HG02678 (cell line): Measurements from ENCODE around the gene ANO1.
"Not testable (repeated sequence)": the region's sequence is repeated elsewhere in the genome, so short reads cannot be mapped to it uniquely, and the experiment has no call there.

Experiments used
- ATAC-seq: cut with Tn5 transposase; IDR thresholded peaks from one replicate; pipeline ENCODE4 v1.9.1; 2021; ENCODE audit warnings: mild to moderate bottlenecking, moderate library complexity; ENCODE audit not compliant: unreplicated experiment

The ANO1 gene

GRCh38 chr11:70183483-70184176, 105.5 kb downstream of the ANO1 start:
- no peak for ATAC-seq

DNA sequence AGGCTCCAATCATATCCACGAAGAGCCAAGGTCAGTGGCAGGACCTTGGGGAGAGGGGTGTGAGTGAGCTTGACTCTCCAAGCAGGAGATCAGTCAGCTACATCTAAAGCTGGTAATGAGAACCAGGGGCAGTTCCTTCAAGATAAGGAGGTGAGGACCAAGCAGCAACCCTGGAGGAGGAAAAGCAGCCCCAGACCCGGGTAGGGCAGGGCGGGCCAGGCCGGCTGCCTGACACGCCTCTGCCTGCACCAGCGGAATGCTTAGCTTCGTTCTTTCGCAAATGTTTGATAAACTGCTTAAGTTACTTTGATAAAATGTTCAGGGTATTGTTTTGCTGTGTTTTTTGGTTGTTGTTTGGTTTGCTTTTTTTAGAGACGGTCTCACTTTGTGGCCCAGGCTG, 106.3 kb downstream of the ANO1 start:
- ATAC-seq = no peak

DNA sequence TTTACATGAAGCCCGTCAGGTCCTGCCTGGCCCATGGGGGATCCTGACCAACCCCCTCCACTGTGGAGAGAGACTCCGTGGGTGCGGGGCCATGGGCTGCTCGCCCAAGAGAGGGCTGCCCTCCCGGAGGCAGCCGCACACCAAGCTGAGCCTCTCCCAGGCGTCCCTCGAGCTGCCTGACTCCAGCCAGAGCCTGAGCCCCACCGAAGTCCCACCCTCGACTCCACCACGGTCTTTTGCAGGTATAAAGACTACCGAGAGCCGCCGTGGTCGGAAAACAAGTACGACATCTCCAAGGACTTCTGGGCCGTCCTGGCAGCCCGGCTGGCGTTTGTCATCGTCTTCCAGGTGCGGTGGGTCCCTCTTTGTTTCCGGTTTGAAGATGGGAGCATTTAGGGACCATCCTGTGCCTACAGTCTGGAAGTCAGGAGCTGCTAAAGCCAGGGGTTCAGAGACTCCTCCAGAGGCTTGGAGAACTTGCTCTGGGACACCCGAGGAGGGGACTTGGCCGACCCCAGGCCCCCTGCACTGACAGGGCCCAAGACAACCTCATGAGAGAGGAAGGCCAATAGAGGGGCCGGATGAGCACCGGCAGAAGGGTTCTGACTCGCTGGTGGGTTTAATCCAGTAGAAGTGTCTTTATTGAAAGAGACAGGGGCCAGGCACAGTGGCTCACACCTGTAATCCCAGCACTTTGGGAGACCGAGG, 107.4 kb downstream of the ANO1 start:
- no peak for ATAC-seq

GRCh38 chr11:70186420-70186819, 108.3 kb downstream of the ANO1 start:
- no peak for ATAC-seq

DNA sequence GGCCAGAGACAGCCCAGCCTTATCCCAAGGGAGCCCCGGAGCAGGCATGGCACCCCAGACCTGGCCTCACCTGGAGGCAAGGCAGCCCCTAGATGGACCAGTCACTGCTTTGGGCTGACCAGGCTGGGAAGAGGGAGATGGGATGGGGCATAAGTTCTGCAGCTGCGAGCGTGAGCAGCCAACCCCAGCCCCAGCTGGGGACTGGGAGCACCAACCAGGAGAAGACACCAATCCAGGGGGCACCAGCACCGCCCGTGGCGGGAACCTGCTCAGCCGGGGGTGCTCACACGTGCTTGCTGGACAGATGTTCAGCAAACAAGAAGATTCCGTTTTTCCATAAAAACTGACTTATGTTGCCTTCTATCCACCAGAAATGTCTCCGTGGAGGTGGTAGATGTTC, 108.8 kb downstream of the ANO1 start:
- ATAC-seq = no peak

DNA sequence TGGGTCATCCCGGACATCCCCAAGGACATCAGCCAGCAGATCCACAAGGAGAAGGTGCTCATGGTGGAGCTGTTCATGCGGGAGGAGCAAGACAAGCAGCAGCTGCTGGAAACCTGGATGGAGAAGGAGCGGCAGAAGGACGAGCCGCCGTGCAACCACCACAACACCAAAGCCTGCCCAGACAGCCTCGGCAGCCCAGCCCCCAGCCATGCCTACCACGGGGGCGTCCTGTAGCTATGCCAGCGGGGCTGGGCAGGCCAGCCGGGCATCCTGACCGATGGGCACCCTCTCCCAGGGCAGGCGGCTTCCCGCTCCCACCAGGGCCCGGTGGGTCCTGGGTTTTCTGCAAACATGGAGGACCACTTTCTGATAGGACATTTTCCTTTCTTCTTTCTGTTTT, 109.7 kb downstream of the ANO1 start:
- no peak for ATAC-seq

- ATAC-seq = no peak
Measured at GRCh38 chr11:70189622-70190021, 111.5 kb downstream of the ANO1 start.

DNA sequence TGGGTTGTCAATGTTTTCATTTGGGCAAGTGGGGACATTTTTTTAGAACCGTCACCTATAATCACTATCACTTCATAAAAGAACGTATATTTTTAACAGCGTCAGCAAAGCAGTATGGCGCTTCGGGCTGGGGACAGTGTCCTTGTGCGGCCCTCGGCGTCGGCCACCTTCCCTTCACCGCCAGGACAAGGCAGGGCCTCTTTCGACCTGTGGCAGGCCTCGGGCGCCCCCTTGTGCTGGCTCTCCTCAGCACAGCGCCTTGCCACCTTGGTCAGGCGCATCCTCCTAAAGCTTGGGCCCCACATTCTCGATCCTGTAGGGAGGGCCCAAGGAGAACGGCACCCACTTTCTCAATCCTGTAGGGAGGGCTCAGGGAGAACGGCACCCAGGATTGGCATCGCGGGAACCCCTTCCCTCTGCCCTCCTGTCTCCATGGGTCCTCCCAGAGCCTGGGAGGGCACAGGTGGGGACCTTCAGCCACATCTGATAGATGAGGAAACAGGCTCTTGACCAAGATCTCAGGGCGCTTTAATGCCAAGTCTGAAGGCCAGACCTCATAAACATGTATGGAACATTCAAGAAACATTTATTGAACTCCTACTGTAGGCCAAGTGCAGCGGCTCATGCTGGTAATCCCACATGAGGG, 113.5 kb downstream of the ANO1 start:
- ATAC-seq = no peak

GRCh38 chr11:70192666-70193410, 114.7 kb downstream of the ANO1 start:
- ATAC-seq = no peak

DNA sequence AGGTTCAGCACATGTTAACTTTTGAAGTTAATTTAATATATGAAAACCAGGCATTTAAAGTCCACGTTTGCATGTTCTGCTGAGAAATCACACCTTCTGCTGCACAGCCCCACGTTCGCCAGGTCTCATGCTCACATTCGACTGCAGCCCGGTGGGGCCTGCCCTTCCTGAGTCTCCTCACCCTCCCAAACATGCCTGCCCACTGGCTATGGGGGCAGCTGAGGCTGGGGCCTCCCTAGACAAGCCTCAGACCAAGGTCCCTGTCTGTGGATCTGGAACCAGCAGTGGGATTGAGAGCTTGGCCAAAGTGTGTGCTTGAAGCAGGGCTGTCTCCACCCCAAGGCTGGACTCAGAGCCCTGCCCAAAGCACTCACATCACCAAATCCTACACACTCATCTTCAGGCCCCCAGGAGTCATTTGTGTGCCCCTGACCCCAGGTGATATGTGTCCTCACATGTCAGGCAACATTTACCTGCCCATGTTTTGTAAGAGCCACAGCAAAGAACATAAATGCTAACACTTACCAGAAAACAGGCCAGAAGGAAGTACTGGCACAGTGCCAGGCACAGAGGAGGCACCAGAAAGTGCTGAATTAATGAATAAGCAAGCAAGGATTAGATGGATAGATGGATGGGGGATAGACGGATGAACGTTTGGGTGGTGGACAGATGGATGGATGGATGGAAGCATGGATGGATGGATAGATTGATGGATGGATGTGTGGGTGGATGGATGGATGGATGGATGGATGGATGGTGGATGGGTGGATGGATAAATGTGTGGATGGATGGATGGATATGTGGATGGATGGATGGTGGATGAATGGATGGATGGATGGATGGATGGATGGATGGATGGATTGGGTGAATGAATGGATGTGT, 115.5 kb downstream of the ANO1 start:
- no peak for ATAC-seq

GRCh38 chr11:70194792-70195791, 117.0 kb downstream of the ANO1 start:
- no peak for ATAC-seq

DNA sequence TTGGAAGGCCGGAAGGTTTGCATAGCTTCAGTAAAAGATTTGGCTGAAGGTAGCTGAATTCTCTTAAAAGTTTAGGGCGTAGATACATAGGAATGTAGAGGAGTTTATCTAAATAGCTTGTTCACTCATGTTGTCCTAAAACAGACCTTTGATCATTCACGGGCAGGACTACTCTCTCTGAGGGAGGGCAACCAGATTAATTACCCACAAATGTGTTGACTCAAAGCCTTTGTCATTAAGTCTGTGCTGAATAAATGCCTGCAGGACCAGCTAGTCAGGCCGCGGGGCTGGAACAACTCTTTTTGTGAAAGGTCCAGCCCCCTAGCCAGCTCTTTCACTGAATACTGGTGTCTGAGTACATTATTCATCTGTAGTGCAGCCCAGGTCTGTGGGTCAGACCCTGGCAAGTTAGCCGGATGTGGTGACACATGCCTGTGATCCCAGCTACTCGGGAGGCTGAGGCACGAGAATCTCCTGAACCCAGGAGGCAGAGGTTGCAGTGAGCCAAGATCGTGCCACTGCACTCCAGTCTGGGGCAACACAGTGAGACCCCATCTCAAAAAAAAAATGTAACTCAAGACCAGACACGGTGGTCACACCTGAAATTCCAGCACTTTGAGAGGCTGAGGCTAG, 122.2 kb downstream of the ANO1 start:
- ATAC-seq = no peak

DNA sequence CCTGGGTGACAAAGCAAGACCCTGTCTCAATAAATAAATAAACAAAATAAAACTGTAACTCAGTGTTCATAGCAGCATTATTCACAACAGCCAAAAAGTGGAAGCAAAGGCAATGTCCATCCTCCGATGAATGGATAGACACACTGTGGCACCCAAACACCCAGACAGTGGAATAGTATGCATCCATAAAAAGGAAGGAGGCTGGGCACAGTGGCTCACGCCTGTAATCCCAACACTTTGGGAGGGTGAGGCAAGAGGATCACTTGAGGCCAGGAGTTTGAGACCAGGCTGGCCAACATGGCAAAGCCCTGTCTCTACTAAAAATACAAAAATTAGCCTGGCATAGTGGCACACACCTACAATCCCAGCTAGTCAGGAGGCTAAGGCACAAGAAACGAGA, 122.9 kb downstream of the ANO1 start:
- ATAC-seq = not testable (repeated sequence)

DNA sequence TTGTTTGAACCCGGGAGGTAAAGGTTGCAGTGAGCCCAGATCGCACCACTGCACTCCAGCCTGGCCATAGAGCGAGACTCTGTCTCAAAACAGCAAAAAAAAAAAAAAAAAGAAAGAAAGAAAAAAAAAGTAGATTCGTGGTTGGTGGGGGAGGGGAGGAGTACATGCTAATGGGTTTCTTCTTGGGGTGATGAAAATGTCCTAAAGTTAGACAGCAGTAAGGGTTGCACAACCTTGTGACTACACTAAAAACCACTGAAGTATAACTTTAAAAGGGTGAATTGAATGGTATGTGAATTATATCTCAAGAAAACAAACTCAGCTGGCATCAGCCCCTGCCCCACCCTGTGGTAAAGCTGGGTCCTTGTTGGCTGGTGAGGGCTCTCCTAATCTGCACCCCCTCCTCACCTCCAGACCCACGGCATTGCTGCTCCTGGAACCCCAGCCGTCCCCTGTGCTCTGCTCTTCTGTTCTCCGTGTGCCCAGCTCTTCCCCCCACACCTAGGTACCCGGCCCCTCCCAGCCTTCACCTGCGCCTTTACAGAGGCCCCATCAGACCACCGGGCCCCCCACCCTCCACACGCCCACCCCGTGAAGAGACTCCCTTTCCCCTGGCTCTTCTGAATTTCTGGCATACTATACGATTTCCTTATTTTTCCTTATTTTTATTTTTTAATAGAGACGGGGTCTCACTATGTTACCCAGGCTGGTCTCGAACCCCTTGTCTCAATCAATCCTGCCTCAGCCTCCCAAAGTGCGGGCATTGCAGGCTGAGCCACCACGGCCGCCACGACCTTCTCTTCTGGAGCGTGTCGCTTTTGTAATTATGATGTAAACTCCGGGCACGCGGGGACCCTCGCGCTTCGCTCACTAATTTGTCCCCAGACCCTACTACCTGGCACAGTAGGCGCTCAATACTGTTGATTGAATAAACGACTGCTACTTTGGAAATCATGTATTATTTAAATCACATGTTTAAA, 124.1 kb downstream of the ANO1 start:
- ATAC-seq = no peak

DNA sequence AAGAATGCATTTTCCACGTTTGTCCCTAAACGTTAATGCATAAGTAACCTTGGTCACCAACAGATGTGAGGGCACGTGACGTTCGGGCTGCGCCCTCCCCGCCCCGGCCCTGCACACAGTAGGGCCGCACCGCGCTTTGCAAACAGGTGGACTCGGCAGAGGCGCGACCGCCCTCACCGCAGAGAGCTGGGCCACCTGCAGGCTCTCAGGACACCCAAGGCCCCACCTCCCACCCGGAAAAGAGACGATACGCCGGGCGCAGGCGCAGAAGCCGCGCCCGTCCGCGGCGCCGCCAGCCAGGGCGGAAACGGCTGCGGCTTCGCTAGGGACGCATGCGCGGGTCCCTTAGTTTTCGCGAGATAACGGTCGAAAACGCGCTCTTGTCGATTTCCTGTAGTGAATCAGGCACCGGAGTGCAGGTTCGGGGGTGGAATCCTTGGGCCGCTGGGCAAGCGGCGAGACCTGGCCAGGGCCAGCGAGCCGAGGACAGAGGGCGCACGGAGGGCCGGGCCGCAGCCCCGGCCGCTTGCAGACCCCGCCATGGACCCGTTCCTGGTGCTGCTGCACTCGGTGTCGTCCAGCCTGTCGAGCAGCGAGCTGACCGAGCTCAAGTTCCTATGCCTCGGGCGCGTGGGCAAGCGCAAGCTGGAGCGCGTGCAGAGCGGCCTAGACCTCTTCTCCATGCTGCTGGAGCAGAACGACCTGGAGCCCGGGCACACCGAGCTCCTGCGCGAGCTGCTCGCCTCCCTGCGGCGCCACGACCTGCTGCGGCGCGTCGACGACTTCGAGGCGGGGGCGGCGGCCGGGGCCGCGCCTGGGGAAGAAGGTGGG, 125.0 kb downstream of the ANO1 start, which contains the start of gene FADD:
FADD (plus strand) TSS at position 377 of the 831 bp plus-strand sequence; CDS start at position 541, 164 bp downstream.
- peak; percentile 81 for ATAC-seq

DNA sequence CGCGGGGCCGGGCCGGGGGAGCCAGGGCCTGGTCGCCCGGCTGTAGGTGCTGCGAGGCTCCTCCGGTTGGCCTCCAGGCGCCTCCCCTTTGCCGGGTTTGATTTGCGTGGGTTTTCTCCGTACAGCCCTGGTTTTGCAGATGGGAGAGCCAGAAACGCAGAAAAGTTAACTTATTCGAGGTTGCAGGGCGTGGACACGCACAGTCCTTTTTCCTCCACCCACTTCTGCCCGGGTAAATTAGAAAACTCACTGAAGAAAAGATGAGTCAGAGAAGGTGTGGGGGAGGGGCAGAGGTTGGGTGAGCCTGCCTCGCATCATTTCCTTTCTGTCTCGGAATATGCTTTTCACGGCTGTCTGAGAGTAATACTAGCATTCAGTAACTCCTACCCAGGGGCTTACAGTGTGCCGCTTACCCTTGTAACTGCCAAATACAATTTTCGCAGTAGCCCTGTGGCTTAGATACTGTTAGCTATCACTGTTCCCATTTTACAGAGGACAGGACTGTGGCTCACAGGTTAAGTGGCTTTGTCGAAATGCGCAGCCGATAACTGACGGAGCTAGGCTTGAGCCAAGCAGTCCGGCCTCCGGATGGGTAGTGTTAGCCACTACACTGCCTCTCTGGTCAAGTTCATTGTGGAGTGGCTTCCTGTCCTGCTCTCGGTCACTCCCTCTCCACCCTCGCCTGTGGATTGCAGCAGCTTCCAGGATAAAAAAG, 125.8 kb downstream of the ANO1 start:
- ATAC-seq = peak; percentile 23
